ENCODE measurements around the gene CARD19.

Gene CARD19

GRCh38 chr9:93110311-93110855, 14.4 kb downstream of the CARD19 start:
- ATAC-seq = no peak
- TF ChIP-seq CSDC2 (CRISPR knock-in tag; IDR thresholded peaks at IDR 0.05) (no peak), CREB5 (CRISPR knock-in tag; IDR thresholded peaks at IDR 0.05; ENCODE audit: low read depth) (no peak), ZFP3 (CRISPR knock-in tag; IDR thresholded peaks at IDR 0.05) (no peak), PPARA (CRISPR knock-in tag; IDR thresholded peaks at IDR 0.05; ENCODE audit: borderline replicate concordance) (no peak), OSR1 (CRISPR knock-in tag; IDR thresholded peaks at IDR 0.05) (no peak), TCF4 (CRISPR knock-in tag; IDR thresholded peaks at IDR 0.05; ENCODE audit: borderline replicate concordance) (no peak), BACH2 (CRISPR knock-in tag; IDR thresholded peaks at IDR 0.05; ENCODE audit: borderline replicate concordance) (no peak), ZNF565 (CRISPR knock-in tag; conservative IDR thresholded peaks at IDR 0.05; ENCODE audit: low read depth) (no peak), GLIS3 (CRISPR knock-in tag; IDR thresholded peaks at IDR 0.05) (no peak), ISL1 (CRISPR knock-in tag; IDR thresholded peaks at IDR 0.05) (no peak), TOX (CRISPR knock-in tag; IDR thresholded peaks at IDR 0.05; ENCODE audit: borderline replicate concordance) (no peak), ZNF70 (CRISPR knock-in tag; IDR thresholded peaks at IDR 0.05) (no peak)

GRCh38 chr9:93111001-93111370, 15.0 kb downstream of the CARD19 start:
- TF ChIP-seq ZFP3 (CRISPR knock-in tag; IDR thresholded peaks at IDR 0.05) = no peak
- ATAC-seq = no peak

- no peak for ATAC-seq
- no peak for TF ChIP-seq ZNF565 (CRISPR knock-in tag; conservative IDR thresholded peaks at IDR 0.05; ENCODE audit: low read depth)
These were observed 15.5 kb downstream of the CARD19 start for GRCh38 chr9:93111371-93112115.

- ATAC-seq = no peak
- TF ChIP-seq TCF4 (CRISPR knock-in tag; IDR thresholded peaks at IDR 0.05; ENCODE audit: borderline replicate concordance) (no peak), TSHZ2 (CRISPR knock-in tag; IDR thresholded peaks at IDR 0.05) (no peak), ZNF8 (CRISPR knock-in tag; IDR thresholded peaks at IDR 0.05) (no peak), OSR1 (CRISPR knock-in tag; IDR thresholded peaks at IDR 0.05) (no peak), ESRRG (CRISPR knock-in tag; IDR thresholded peaks at IDR 0.05) (no peak), ZNF70 (CRISPR knock-in tag; IDR thresholded peaks at IDR 0.05) (no peak), ZFP30 (CRISPR knock-in tag; IDR thresholded peaks at IDR 0.05) (no peak)
These were observed 16.3 kb downstream of the CARD19 start for GRCh38 chr9:93112116-93112863.

GRCh38 chr9:93112864-93113389, 16.9 kb downstream of the CARD19 start:
- TF ChIP-seq OSR1 (CRISPR knock-in tag; IDR thresholded peaks at IDR 0.05) (no peak), TCF4 (CRISPR knock-in tag; IDR thresholded peaks at IDR 0.05; ENCODE audit: borderline replicate concordance) (no peak), PATZ1 (CRISPR knock-in tag; IDR thresholded peaks at IDR 0.05; ENCODE audit: borderline replicate concordance) (no peak), ZFP3 (CRISPR knock-in tag; IDR thresholded peaks at IDR 0.05) (no peak), BACH2 (CRISPR knock-in tag; IDR thresholded peaks at IDR 0.05; ENCODE audit: borderline replicate concordance) (no peak)
- no peak for ATAC-seq

Measured in SK-N-SH treated with all-trans-retinoic acid at 6 μM for 48 hours (cell line).